Fibroblast of lung (primary cell): Measurements from ENCODE around the gene RCAN2. TPM values are rescaled to one million over a fixed set of nuclear protein-coding genes. Genes with fewer than 3 reads are reported as not detected.
A peak's percentile ranks its signal among the peaks of the same experiment; 100 is the strongest.

Experiments
- DNase-seq, 2 donors: peaks; one replicate each; pipeline versions ENCODE4 v3.0.0 to v3.0.0-alpha.2; 2010; ENCODE audit warnings: low read depth in 2 of 2
- H2AFZ ChIP-seq: 2 replicates; pipeline ENCODE4 v1.5.1; 2012; ENCODE audit warnings: low read length, control low read depth, inconsistent platforms
- H3K27ac ChIP-seq: 2 replicates; pipeline ENCODE4 v1.5.1; 2011; ENCODE audit warnings: low read length, control low read depth; ENCODE audit not compliant: insufficient read depth
- H3K27me3 ChIP-seq: 2 replicates; pipeline ENCODE4 v1.5.1; 2011; ENCODE audit warnings: mild to moderate bottlenecking, low read length; ENCODE audit not compliant: control insufficient read depth, insufficient read depth
- H3K36me3 ChIP-seq: 2 replicates; pipeline ENCODE4 v1.5.1; 2011; ENCODE audit warnings: low read length; ENCODE audit not compliant: control insufficient read depth, insufficient read depth
- H3K4me1 ChIP-seq: 2 replicates; pipeline ENCODE4 v1.5.1; 2011; ENCODE audit warnings: low read length; ENCODE audit not compliant: control insufficient read depth, insufficient read depth; ENCODE audit errors: extremely low read depth
- H3K4me2 ChIP-seq: 2 replicates; pipeline ENCODE4 v1.5.1; 2011; ENCODE audit warnings: low read length, control low read depth; ENCODE audit not compliant: insufficient read depth; ENCODE audit errors: extremely low read depth
- H3K4me3 ChIP-seq, 4 experiments: fragments of 200-600 bp in 1 of 4; sonication (generic) in 1 of 4; replicated peaks in 1 of 4; 2 replicates each; pipeline ENCODE4 v1.5.1; 2011 to 2016; ENCODE audit warnings: low read length in 4 of 4, low read depth in 3 of 4, mild to moderate bottlenecking in 3 of 4, control low read depth in 2 of 4, inconsistent platforms in 1 of 4, mixed read lengths in 1 of 4; ENCODE audit not compliant: insufficient read depth in 1 of 4; ENCODE audit errors: control extremely low read depth in 1 of 4
- H3K79me2 ChIP-seq: 2 replicates; pipeline ENCODE4 v1.5.1; 2012; ENCODE audit warnings: mild to moderate bottlenecking, low read length, inconsistent platforms; ENCODE audit not compliant: control insufficient read depth, insufficient read depth
- H3K9ac ChIP-seq: 2 replicates; pipeline ENCODE4 v1.5.1; 2011; ENCODE audit warnings: mild to moderate bottlenecking, low read length, control low read depth; ENCODE audit not compliant: insufficient read depth
- H3K9me3 ChIP-seq: 2 replicates; pipeline ENCODE4 v1.5.1; 2012; ENCODE audit warnings: low read depth, low read length; ENCODE audit not compliant: control insufficient read depth, insufficient read depth
- H4K20me1 ChIP-seq: 2 replicates; pipeline ENCODE4 v1.5.1; 2011; ENCODE audit warnings: low read length; ENCODE audit not compliant: control insufficient read depth, insufficient read depth; ENCODE audit errors: extremely low read depth
- EZH2 ChIP-seq: IDR thresholded peaks from 2 replicates; pipeline ENCODE4 v1.5.1; 2012; ENCODE audit warnings: low read length, control low read depth, mild to moderate bottlenecking; ENCODE audit errors: missing control alignments
- polyA plus RNA-seq, 2 donors: library from polyadenylated mRNA; depleted of rRNA in 1 of 2; stranded (reverse) in 1 of 2; unstranded in 1 of 2; fragments of >200 nt; gene quantifications; 2 replicates each; pipeline ENCODE4 v1.2.1, GENCODE V29; 2011 to 2012; ENCODE audit warnings: missing spikeins in 1 of 2
- total RNA-seq: library from RNA; depleted of rRNA; stranded (reverse); fragments of >200 nt; gene quantifications from 2 replicates; pipeline ENCODE4 v1.2.1, GENCODE V29; 2014
- TF ChIP-seq, protein P1 (sequence below), 2 donors: IDR thresholded peaks in 1 of 2; conservative IDR thresholded peaks in 1 of 2; 1 replicate in 1 of 2; 2 replicates in 1 of 2; pipeline ENCODE4 v1.5.1; 2011 to 2012; ENCODE audit warnings: low read length in 2 of 2, control low read depth in 1 of 2, inconsistent platforms in 1 of 2, low read depth in 1 of 2, mild to moderate bottlenecking in 1 of 2

RCAN2 gene
- total and polyA plus RNA-seq, 2 donors (not counting 1 experiment from before 2014, with no cell fraction given): 11.7 to 38.0 TPM

DNA sequence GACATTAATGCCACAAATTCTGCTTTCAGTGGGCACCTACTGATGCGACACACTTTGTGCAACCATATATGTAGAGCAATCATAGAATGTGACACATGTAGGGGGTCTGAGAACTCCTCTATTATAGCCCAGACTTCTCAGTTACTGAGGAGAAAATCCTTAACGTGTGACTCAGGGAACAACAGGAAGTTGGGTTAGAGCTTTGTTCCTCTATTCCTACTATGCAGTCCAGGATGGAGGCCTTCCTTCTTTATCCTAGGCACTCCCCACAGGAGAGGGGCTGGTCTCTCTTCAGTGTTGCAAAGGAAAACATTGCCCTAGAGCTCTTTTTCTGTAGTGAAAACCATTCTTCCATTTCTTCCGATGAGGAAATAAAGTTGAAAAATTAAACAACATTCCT, 39.6 kb upstream of the RCAN2 start:
- Histone ChIP-seq H3K4me3 (no peak overlapping the region), H2AFZ (no peak overlapping the region), H3K79me2 (no peaks in the 10 kb centered on the region), H3K36me3 (no peaks in the 10 kb centered on the region), H3K9ac (no peak overlapping the region), H3K9me3 (no peaks in the 10 kb centered on the region), H4K20me1 (no peaks in the 10 kb centered on the region), H3K27ac (no peak overlapping the region), H3K27me3 (no peaks in the 10 kb centered on the region), H3K4me1 (no peaks in the 10 kb centered on the region), H3K4me2 (no peak overlapping the region)
- TF ChIP-seq EZH2: no peak
- TF ChIP-seq, protein P1, sequence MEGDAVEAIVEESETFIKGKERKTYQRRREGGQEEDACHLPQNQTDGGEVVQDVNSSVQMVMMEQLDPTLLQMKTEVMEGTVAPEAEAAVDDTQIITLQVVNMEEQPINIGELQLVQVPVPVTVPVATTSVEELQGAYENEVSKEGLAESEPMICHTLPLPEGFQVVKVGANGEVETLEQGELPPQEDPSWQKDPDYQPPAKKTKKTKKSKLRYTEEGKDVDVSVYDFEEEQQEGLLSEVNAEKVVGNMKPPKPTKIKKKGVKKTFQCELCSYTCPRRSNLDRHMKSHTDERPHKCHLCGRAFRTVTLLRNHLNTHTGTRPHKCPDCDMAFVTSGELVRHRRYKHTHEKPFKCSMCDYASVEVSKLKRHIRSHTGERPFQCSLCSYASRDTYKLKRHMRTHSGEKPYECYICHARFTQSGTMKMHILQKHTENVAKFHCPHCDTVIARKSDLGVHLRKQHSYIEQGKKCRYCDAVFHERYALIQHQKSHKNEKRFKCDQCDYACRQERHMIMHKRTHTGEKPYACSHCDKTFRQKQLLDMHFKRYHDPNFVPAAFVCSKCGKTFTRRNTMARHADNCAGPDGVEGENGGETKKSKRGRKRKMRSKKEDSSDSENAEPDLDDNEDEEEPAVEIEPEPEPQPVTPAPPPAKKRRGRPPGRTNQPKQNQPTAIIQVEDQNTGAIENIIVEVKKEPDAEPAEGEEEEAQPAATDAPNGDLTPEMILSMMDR (conservative IDR thresholded peaks at IDR 0.05 in 1 of 2, IDR thresholded peaks at IDR 0.05 in 1 of 2; ENCODE audit: low read depth in 1 of 2, low read length in 2 of 2): no peak
- no peak for DNase-seq

DNA sequence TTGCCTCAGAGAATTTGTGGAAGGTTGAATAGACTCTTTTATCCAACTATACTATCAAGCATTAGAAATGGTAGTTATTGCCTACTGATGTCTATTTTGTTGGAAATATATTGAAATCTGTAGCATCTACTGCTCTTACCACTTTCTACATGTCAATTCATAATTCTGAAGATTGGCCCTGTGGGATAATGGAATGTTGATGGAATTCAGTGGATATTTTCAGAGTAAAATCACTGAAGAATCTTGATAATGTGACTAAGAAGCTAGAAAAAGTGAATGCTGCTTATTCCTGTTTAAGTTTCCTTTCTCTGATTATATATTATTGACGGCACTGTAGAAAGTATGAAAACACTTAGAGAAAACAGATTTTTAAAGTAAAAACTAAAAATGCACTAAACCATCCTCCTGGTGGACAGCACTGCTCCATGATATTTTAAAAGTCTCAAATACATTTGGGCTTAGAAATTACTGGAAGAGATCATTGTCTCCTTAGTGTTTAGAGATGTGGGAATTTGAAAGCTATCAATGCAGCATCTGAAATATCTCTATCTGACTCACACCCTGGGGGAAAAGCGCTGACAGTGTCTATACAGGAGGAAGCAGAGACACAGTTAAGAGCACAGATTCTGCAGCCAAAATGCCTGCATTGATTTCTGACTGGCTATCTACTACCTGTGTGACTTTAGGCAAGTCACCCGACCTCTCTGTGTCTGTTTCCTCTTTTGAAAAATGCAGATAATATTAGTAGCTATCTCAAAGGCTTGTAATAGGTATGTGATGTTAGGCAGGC, 37.9 kb upstream of the RCAN2 start:
- H3K4me1 ChIP-seq: no peaks in the 10 kb centered on the region
- DNase-seq: peak in 1 of 2 donors; percentile 11
- no peaks in the 10 kb centered on the region for H3K9me3 ChIP-seq
- H3K27me3 ChIP-seq: no peaks in the 10 kb centered on the region
- no peak overlapping the region for H3K4me2 ChIP-seq
- TF ChIP-seq, protein P1 (conservative IDR thresholded peaks at IDR 0.05 in 1 of 2, IDR thresholded peaks at IDR 0.05 in 1 of 2; ENCODE audit: low read depth in 1 of 2, low read length in 2 of 2): no peak
- TF ChIP-seq EZH2: no peak
- no peak overlapping the region for H3K27ac ChIP-seq
- no peak overlapping the region for H3K4me3 ChIP-seq
- H4K20me1 ChIP-seq: no peaks in the 10 kb centered on the region
- H2AFZ ChIP-seq: no peak overlapping the region
- no peaks in the 10 kb centered on the region for H3K36me3 ChIP-seq
- H3K79me2 ChIP-seq: no peaks in the 10 kb centered on the region
- no peak overlapping the region for H3K9ac ChIP-seq

DNA sequence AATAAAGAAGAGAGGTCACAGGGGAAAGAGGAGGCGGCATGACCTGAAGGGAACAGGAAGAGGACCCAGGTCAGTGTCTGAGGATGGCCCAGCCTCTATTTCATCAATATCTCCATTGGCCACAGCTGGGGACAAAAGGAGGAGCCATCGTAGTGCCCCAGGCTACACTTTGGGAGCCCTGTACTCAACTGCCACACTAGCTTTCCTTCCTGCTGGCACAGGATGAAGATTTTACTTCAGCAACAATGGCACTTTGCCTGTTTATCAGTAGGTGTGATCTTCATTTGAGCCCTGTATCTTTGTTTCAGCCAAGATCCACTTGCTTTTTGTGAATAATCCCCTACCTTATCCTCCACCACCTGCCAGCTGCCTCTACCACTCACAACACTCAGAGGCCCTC, 35.4 kb upstream of the RCAN2 start:
- Histone ChIP-seq H3K79me2 (no peaks in the 10 kb centered on the region), H3K9me3 (no peaks in the 10 kb centered on the region), H3K27me3 (no peaks in the 10 kb centered on the region), H3K36me3 (no peaks in the 10 kb centered on the region), H3K9ac (no peak overlapping the region), H2AFZ (no peak overlapping the region), H3K4me2 (no peak overlapping the region), H3K27ac (no peak overlapping the region), H3K4me1 (no peaks in the 10 kb centered on the region), H3K4me3 (no peak overlapping the region), H4K20me1 (no peaks in the 10 kb centered on the region)
- TF ChIP-seq, protein P1 (conservative IDR thresholded peaks at IDR 0.05 in 1 of 2, IDR thresholded peaks at IDR 0.05 in 1 of 2; ENCODE audit: low read depth in 1 of 2, low read length in 2 of 2): no peak
- no peak for TF ChIP-seq EZH2
- DNase-seq: no peak
